H9 (cell line): ENCODE results near the gene TRIOBP. TPM values are rescaled to one million over a fixed set of nuclear protein-coding genes. Genes with fewer than 3 reads are reported as not detected.

ENCODE experiments used
- DNase-seq: peaks from one replicate; pipeline ENCODE4 v3.0.0-alpha.2; 2017
- H2AFZ ChIP-seq: one replicate; pipeline ENCODE4 v1.6.1; 2013; ENCODE audit warnings: mild to moderate bottlenecking, low read length, control low read depth, moderate library complexity
- H2AK5ac ChIP-seq: 2 replicates; pipeline ENCODE4 v1.6.1; 2013; ENCODE audit warnings: low read length, control low read depth, mixed read lengths; ENCODE audit not compliant: insufficient read length
- H2BK120ac ChIP-seq: one replicate; pipeline ENCODE4 v1.6.1; 2013; ENCODE audit warnings: low read depth, mild to moderate bottlenecking, low read length, control low read depth, inconsistent platforms; ENCODE audit not compliant: poor library complexity, severe bottlenecking
- H2BK12ac ChIP-seq: 2 replicates; pipeline ENCODE4 v1.6.1; 2013; ENCODE audit warnings: low read length, control low read depth, mixed read lengths, low read depth; ENCODE audit not compliant: insufficient read length
- H2BK15ac ChIP-seq: 2 replicates; pipeline ENCODE4 v1.6.1; 2013; ENCODE audit warnings: low read depth, low read length, control low read depth
- H2BK20ac ChIP-seq: one replicate; pipeline ENCODE4 v1.6.1; 2013; ENCODE audit warnings: low read depth, mild to moderate bottlenecking, low read length, control low read depth, inconsistent platforms; ENCODE audit not compliant: poor library complexity, severe bottlenecking
- H2BK5ac ChIP-seq: 2 replicates; pipeline ENCODE4 v1.6.1; 2013; ENCODE audit warnings: low read length, control low read depth, mixed read lengths; ENCODE audit not compliant: insufficient read length
- H3K14ac ChIP-seq: 2 replicates; pipeline ENCODE4 v1.6.1; 2013; ENCODE audit warnings: low read length, control low read depth; ENCODE audit not compliant: insufficient read depth
- H3K18ac ChIP-seq: 2 replicates; pipeline ENCODE4 v1.6.1; 2013; ENCODE audit warnings: low read depth, mild to moderate bottlenecking, mixed read lengths, low read length, control low read depth; ENCODE audit not compliant: insufficient read length
- H3K23ac ChIP-seq: 2 replicates; pipeline ENCODE4 v1.6.1; 2013; ENCODE audit warnings: low read length, control low read depth, mixed read lengths, low read depth; ENCODE audit not compliant: insufficient read length
- H3K23me2 ChIP-seq: 2 replicates; pipeline ENCODE4 v1.6.1; 2013; ENCODE audit warnings: low read depth, mild to moderate bottlenecking, mixed read lengths, low read length, control low read depth; ENCODE audit not compliant: insufficient read length, poor library complexity, severe bottlenecking
- H3K27ac ChIP-seq: 2 replicates; pipeline ENCODE4 v1.5.1; 2013; ENCODE audit warnings: low read length, control low read depth, mixed read lengths, low read depth; ENCODE audit not compliant: insufficient read length
- H3K27me3 ChIP-seq: 2 replicates; pipeline ENCODE4 v1.6.1; 2013; ENCODE audit warnings: low read length, control low read depth, inconsistent platforms; ENCODE audit not compliant: insufficient read depth
- H3K4ac ChIP-seq: 2 replicates; pipeline ENCODE4 v1.6.1; 2013; ENCODE audit warnings: low read depth, mild to moderate bottlenecking, control low read depth, inconsistent platforms, low read length, moderate library complexity
- H3K4me1 ChIP-seq: 2 replicates; pipeline ENCODE4 v1.6.1; 2013; ENCODE audit warnings: low read length, control low read depth, inconsistent platforms; ENCODE audit not compliant: insufficient read depth
- H3K4me2 ChIP-seq: 2 replicates; pipeline ENCODE4 v1.6.1; 2013; ENCODE audit warnings: low read length, control low read depth, mixed read lengths; ENCODE audit not compliant: insufficient read length, insufficient read depth
- H3K56ac ChIP-seq: 2 replicates; pipeline ENCODE4 v1.6.1; 2013; ENCODE audit warnings: low read depth, mild to moderate bottlenecking, mixed read lengths, low read length, control low read depth; ENCODE audit not compliant: insufficient read length
- H3K79me1 ChIP-seq: 2 replicates; pipeline ENCODE4 v1.6.1; 2013; ENCODE audit warnings: low read depth, mild to moderate bottlenecking, moderate library complexity, low read length, control low read depth, inconsistent platforms; ENCODE audit not compliant: insufficient read depth, poor library complexity, severe bottlenecking
- H3K79me2 ChIP-seq: 2 replicates; pipeline ENCODE4 v1.6.1; 2013; ENCODE audit warnings: low read length, control low read depth, inconsistent platforms; ENCODE audit not compliant: insufficient read depth
- H3K9ac ChIP-seq: 2 replicates; pipeline ENCODE4 v1.6.1; 2013; ENCODE audit warnings: low read length, control low read depth, mixed read lengths; ENCODE audit not compliant: insufficient read length; ENCODE audit errors: extremely low read depth
- H3K9me3 ChIP-seq: one replicate; pipeline ENCODE4 v1.6.1; 2013; ENCODE audit warnings: low read depth, low read length, inconsistent platforms; ENCODE audit not compliant: control insufficient read depth
- H3T11ph ChIP-seq: one replicate; pipeline ENCODE4 v1.6.1; 2013; ENCODE audit warnings: mild to moderate bottlenecking, low read length, control low read depth, inconsistent platforms
- H4K20me1 ChIP-seq: one replicate; pipeline ENCODE4 v1.6.1; 2013; ENCODE audit not compliant: control insufficient read depth, insufficient read length, insufficient read depth
- H4K5ac ChIP-seq: 2 replicates; pipeline ENCODE4 v1.6.1; 2013; ENCODE audit warnings: low read depth, mild to moderate bottlenecking, mixed read lengths, low read length, control low read depth; ENCODE audit not compliant: insufficient read length
- H4K8ac ChIP-seq: replicated peaks from 2 replicates; pipeline ENCODE4 v1.6.1; 2013; ENCODE audit warnings: low read length, control low read depth, mixed read lengths, low read depth; ENCODE audit not compliant: insufficient read length
- H4K91ac ChIP-seq: 2 replicates; pipeline ENCODE4 v1.6.1; 2013; ENCODE audit warnings: low read depth, mild to moderate bottlenecking, moderate library complexity, mixed read lengths, low read length, control low read depth; ENCODE audit not compliant: insufficient read length
- H3K27ac Mint-ChIP-seq, 3 experiments: 2 replicates in 2 of 3; 3 replicates in 1 of 3; pipeline ENCODE4 v1.8.0; 2020 to 2021; ENCODE audit warnings: mixed read lengths in 3 of 3, mild to moderate bottlenecking in 1 of 3, moderate library complexity in 1 of 3
- H3K27me3 Mint-ChIP-seq: 2 replicates; pipeline ENCODE4 v1.8.0; 2021; ENCODE audit warnings: low read depth, mild to moderate bottlenecking, moderate library complexity, mixed read lengths
- H3K36me3 Mint-ChIP-seq, 3 experiments: 2 replicates in 2 of 3; 3 replicates in 1 of 3; pipeline ENCODE4 v1.8.0; 2020 to 2021; ENCODE audit warnings: low read depth in 3 of 3, mixed read lengths in 3 of 3; ENCODE audit not compliant: insufficient read depth in 1 of 3
- H3K4me1 Mint-ChIP-seq, 2 experiments: 2 replicates each; pipeline ENCODE4 v1.8.0; 2020; ENCODE audit warnings: mixed read lengths in 2 of 2
- H3K4me3 Mint-ChIP-seq, 2 experiments: 2 replicates in 1 of 2; 3 replicates in 1 of 2; pipeline ENCODE4 v1.8.0; 2020 to 2021; ENCODE audit warnings: mild to moderate bottlenecking in 2 of 2, mixed read lengths in 2 of 2, moderate library complexity in 1 of 2
- H3K9me3 Mint-ChIP-seq, 2 experiments: 2 replicates in 1 of 2; 3 replicates in 1 of 2; pipeline ENCODE4 v1.8.0; 2020; ENCODE audit warnings: mild to moderate bottlenecking in 2 of 2, mixed read lengths in 2 of 2, moderate library complexity in 1 of 2
- CTCF ChIP-seq: fragments of 200-600 bp; sonication (generic); conservative IDR thresholded peaks from 3 replicates; pipeline ENCODE4 v1.8.0; 2021; ENCODE audit warnings: antibody characterized with exemption, mild to moderate bottlenecking
- WGBS: extraction: QIAGEN DNeasy Blood & Tissue Kit; methylation state at CpG from one replicate; pipeline ENCODE4 v1.1.7; 2013; ENCODE audit warnings: missing lambda C conversion rate, low lambda C conversion rate, mixed read lengths; ENCODE audit not compliant: insufficient read length; ENCODE audit errors: extremely low coverage; 5-methylcytosine and 5-hydroxymethylcytosine counted together
- total RNA-seq: library from RNA; stranded (reverse); gene quantifications from 2 replicates; pipeline ENCODE4 v1.2.1, GENCODE V29; 2021

TRIOBP gene
- total RNA-seq, 1 experiment from 2014 or later, result 52.7 TPM

GRCh38 chr22:37749226-37749625 is 52.4 kb downstream of the TRIOBP start:
- Histone ChIP-seq H4K8ac (no peak overlapping the region), H3K4ac (no peak overlapping the region), H3K14ac (no peak overlapping the region), H3K23me2 (peaks cover 8% of the 10 kb centered on the region), H3T11ph (no peak overlapping the region), H2BK120ac (no peak overlapping the region), H3K79me2 (no peaks in the 10 kb centered on the region), H2BK15ac (no peak overlapping the region), H3K27ac (no peak overlapping the region), H2AK5ac (no peak overlapping the region), H3K23ac (no peak overlapping the region), H4K20me1 (no peaks in the 10 kb centered on the region), H3K9me3 (no peaks in the 10 kb centered on the region), H4K91ac (no peak overlapping the region), H3K79me1 (no peaks in the 10 kb centered on the region), H3K4me2 (no peak overlapping the region), H3K4me1 (no peaks in the 10 kb centered on the region), H2BK12ac (no peak overlapping the region), H3K56ac (no peak overlapping the region), H2BK20ac (no peak overlapping the region), H2AFZ (no peak overlapping the region), H3K27me3 (peaks cover 3% of the 10 kb centered on the region; the same call in 1 of the 2 replicates), H2BK5ac (no peak overlapping the region), H4K5ac (no peak overlapping the region), H3K9ac (no peak overlapping the region), H3K18ac (no peak overlapping the region)
- WGBS, result no CpG with 5 or more reads among the region's 12 CpGs
- Mint-ChIP-seq H3K4me3 (no peak overlapping the region), H3K4me1 (peaks cover 25 to 34% of the 10 kb centered on the region in 2 experiments), H3K27ac (peak overlapping the region in 1 of 3 experiments; percentile 84; a peak in 2 of 7 replicates), H3K36me3 (peaks cover 3 to 15% (median 12%) of the 10 kb centered on the region in 3 experiments; a peak in 5 of 7 replicates), H3K9me3 (no peaks in the 10 kb centered on the region), H3K27me3 (peaks cover 4% of the 10 kb centered on the region)
- no peak for DNase-seq
- TF ChIP-seq CTCF, result no peak
